ENCODE results near the gene DRC7.
"Not testable (repeated sequence)": the region's sequence is repeated elsewhere in the genome, so short reads cannot be mapped to it uniquely, and the experiment has no call there.

The DRC7 gene

DNA sequence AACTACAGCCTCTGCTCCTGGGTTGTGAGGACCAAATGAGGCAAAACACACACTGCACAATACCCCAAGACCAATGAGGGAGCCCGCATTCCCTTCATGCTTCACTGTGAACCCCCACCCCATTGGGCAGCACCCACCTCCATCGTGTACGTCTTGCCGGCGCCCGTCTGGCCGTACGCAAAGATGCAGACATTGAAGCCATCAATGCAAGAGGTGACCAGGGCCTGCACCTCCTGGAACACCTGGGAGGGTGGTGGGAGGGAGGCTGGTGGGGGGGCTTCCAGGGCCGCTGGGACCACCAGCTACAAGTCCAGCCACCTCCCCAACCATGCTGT is 69.4 kb downstream of the DRC7 start:
- no peak for DNase-seq

DNA sequence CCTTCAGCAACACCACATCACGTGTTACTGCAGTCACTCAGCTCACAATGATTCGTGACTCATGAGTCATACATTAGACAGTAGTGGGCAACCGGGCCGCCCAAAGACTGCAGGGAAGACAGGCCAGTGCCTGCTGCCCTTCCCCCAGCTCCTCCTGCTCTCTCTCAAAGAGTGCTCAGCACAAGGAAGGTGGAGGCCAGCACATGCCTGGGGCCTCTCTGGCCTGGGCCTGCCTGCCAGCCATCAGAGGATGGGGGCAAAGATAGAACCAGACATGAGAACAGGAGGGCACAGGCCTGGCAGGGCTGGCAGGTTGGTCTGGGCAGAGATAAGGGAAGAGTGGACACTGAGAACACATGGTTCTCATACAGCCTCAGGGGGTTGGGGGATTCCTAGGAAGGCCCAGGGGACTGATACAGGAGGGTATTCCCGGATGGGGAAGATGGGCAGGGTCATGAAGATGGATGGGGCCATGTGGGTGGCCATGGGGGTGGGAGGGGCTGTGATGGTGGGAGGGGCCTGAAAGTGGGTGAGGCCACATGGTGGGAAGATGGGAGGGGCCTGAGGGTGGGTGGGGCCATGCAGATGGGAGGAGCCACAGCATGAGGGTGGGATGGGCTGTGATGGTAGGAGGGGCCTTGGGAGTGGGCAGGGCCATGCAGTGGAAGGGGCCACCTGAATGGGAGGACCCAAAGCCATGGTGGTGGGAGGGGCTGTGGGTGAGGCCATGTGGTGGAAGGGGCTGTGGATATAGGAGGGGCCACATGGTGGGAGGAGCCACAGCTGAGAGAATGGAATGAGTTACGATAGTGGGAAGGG is 69.9 kb downstream of the DRC7 start:
- peak in 3 of 5 experiments; percentile 18 to 35 (median 28) for DNase-seq

- DNase-seq, result no peak
These were observed 70.6 kb downstream of the DRC7 start for GRCh38 chr16:57765160-57765728.

GRCh38 chr16:57766714-57767348 is 72.2 kb downstream of the DRC7 start:
- DNase-seq, result no peak

DNA sequence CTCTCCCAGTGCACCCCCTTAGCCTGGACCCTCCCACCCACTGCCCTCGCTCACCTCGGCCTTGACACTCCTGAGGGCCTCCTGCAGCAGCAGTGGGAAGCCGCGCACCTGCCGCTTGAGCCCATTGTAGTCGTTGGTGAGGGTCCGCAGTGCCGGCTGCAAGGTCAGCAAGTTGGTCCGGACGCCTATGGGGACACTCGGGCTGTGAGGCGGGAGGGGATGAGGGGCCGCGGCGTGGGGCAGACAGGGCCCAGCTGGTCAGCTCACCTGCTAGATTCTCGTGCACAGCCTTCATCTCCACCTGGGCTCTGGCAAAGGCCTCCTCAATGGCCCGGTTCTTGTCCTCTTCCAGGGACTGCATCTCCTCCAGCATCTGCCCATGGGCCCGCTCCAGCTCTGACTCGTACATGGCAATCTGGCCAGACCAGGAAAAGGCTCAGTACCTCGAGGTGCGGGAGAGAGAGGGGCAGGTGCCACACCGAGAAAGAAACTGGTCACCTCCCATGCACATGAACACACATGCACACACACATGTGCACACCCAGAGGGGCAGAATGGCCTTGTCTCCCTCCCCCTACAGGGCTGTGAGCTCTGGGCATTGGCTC is 75.0 kb downstream of the DRC7 start:
- no peak for DNase-seq

DNA sequence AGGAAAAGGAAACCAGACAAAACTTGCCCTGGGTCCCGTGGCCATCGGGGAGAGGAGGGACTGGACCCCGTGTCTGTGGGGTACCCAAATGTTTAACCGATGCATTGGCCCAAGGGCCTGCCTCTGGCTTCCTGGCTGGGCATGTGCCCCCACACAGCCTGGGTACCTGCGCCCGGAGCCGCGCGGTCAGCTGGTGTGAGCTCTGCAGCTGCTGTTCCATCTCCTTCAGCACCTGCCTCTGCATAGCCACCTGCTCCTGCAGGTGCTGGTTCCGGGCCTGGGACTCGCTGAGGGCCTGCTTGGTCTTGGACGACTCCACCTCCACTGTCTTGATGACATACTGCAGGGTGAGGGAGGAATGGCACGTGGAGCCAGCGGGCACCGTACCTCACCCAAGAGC is 75.8 kb downstream of the DRC7 start:
- no peak for DNase-seq

GRCh38 chr16:57771141-57771785 is 76.7 kb downstream of the DRC7 start:
- no peak for DNase-seq

DNA sequence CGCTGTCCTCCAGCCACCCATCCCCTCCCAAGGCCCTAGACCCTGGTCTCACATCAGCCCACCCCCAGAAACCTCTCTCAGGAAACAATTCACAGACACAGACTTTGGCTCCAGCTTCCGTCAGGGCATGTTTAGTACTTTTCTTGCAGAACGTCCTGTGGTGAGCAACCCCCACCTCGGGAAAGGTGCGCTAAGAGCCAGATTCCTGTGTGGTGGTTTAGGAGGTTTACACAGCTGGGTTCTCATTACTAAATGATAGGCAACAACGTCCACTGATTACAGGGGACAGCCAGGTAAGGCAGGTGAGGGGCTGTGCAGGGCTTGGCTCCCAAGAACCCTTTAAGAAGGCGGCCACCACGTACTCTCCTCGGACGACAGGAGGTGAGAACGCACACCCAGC is 78.4 kb downstream of the DRC7 start:
- no peak for DNase-seq

- no peak for DNase-seq
These were observed 79.2 kb downstream of the DRC7 start for GRCh38 chr16:57773655-57774295.

DNA sequence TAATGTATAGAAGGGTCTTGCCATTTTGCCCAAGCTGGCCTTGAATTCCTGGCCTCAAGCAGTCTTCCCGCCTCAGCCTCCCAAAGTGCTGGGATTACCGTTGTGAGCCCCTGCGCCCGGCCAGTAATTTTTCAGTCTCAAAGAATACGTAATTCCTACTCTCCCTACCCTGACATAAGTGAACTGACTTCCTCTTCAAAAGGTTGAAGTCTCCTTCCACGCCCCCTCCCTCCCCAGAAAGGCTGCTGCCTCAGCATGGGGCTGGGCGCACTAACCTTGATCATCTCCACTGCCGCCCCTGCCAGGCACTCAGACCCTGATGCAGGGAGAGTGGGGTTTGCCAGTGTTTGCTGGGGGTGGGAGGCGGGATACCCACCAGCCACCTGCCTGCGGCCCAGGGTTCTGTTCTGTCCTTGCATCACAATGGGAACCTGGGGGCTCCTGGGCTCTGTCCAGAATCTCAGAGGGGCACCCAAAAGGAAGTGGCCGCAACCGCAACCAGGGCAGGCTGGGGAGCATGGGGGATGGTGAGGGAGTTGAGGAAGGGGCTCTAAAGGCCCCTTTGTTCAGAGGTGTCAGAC is 80.2 kb downstream of the DRC7 start:
- DNase-seq, result no peak

DNA sequence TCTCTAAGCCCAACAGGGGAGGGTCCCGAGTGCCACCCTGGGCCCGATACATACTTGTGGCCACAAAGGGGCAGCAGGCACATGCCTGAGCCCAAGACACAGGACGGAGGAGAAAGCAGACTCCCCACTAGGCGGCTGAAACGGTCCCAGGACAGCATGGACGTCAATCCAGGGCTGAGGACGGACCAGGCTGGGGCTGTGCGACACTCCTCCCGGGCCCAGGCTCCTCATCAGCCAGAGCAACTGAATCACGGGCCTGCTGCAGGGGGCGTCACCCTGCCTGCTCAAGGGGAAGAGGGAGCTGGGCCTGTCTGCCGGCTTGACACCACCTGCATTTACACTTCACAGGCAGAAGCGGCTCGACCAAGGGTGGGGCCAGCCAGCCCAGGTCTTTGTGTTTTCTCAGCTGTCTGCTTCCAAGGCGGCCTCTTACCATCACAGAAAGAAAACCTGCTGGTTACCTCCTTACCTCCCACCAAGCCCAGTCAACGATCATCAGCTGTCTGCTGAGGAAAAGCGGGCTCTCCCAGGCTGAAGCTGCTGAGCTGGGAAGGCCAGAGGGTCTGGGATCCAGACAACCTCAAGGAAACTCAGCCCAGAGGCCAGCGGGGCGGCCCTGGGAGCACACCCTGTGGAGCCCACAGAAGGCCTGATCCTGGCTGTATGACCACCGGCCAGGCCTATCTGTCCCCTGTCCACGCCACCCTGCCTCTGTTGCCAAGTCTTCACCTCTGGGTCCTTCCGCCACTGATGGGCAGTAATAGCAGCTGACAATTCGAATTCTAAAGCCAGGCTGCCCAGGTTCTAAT is 81.3 kb downstream of the DRC7 start:
- no peak for DNase-seq

GRCh38 chr16:57778658-57779057 is 84.1 kb downstream of the DRC7 start:
- DNase-seq, result no peak

DNA sequence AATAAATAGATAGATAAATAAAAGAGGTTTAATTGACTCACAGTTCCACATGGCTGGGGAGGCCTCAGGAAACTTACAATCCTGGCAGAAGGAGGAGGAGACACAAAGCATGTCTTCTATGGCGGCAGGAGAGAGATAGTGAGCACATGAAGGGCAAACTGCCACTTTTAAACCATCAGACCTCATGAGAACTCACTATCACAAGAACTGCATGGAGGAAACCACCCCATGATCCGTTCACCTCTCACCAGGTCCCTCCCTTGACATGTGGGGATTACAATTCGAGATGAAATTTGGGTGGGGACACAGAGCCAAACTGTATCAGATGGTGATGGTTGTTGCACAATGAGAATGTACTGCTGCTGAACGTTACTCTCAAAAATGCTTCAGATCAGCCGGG is 85.2 kb downstream of the DRC7 start:
- not testable (repeated sequence) for DNase-seq

- no peak for DNase-seq
These were observed 86.7 kb downstream of the DRC7 start for GRCh38 chr16:57781349-57781740.

Measured in T-helper 2 cell (primary cell).